Measurements from ENCODE around the gene AFF3.

DNA sequence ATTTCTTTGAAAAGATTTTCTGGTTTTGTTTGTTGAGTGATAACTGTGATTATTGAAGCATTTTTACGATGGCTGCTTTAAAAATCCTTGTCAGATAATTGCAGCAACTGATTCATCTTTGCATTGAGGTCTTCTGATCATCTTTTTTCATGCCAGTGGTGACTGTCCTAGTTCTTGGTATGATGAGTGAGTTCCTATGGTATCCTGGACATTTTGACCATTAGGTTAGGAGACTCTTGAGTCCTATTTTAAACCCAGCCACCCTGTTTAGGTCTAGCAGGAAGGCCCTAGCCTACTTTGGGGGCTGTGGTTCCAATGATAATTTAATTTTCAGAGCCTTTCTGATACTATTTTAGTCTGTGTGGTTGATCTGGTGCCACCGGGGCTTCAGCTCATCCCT is 579.9 kb downstream of the AFF3 start:
- TF ChIP-seq, protein P1, sequence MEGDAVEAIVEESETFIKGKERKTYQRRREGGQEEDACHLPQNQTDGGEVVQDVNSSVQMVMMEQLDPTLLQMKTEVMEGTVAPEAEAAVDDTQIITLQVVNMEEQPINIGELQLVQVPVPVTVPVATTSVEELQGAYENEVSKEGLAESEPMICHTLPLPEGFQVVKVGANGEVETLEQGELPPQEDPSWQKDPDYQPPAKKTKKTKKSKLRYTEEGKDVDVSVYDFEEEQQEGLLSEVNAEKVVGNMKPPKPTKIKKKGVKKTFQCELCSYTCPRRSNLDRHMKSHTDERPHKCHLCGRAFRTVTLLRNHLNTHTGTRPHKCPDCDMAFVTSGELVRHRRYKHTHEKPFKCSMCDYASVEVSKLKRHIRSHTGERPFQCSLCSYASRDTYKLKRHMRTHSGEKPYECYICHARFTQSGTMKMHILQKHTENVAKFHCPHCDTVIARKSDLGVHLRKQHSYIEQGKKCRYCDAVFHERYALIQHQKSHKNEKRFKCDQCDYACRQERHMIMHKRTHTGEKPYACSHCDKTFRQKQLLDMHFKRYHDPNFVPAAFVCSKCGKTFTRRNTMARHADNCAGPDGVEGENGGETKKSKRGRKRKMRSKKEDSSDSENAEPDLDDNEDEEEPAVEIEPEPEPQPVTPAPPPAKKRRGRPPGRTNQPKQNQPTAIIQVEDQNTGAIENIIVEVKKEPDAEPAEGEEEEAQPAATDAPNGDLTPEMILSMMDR (conservative IDR thresholded peaks at IDR 0.05), result no peak
- no peak for TF ChIP-seq EZH2 (IDR thresholded peaks at IDR 0.05; ENCODE audit: low read depth)

All from PC-9 (cell line).